Common myeloid progenitor, CD34-positive (primary cell): Measurements from ENCODE around the gene MRPL23.

ENCODE experiments used
- CTCF ChIA-PET: fragments of 350-600 bp; sonication (Branson Sonifier 250); formaldehyde crosslinking; loops from one replicate; lab custom pipeline; 2021; ENCODE audit warnings: antibody characterized with exemption; lab: Charles Lee
- POLR2A ChIA-PET: fragments of 350-600 bp; sonication (Branson Sonifier 250); formaldehyde crosslinking; loops from one replicate; lab custom pipeline; 2021; ENCODE audit warnings: antibody characterized with exemption; lab: Charles Lee
- DNase-seq, 3 donors: peaks; one replicate each; pipeline versions ENCODE4 v3.0.0 to v3.0.0-alpha.2; 2013
- H3K27ac ChIP-seq, 2 experiments: 1 replicate in 1 of 2; 2 replicates in 1 of 2; pipeline ENCODE4 v1.7.0; 2013; ENCODE audit warnings: inconsistent platforms in 2 of 2, low read length in 2 of 2, mild to moderate bottlenecking in 2 of 2, low read depth in 1 of 2, moderate library complexity in 1 of 2; ENCODE audit not compliant: severe bottlenecking in 2 of 2, insufficient read depth in 1 of 2, poor library complexity in 1 of 2
- H3K27me3 ChIP-seq, 5 experiments: replicated peaks in 2 of 5; 1 replicate in 3 of 5; 2 replicates in 2 of 5; pipeline versions ENCODE4 v1.6.1 to v1.7.0; 2013; ENCODE audit warnings: low read length in 4 of 5, mild to moderate bottlenecking in 2 of 5, moderate library complexity in 2 of 5, inconsistent platforms in 1 of 5; ENCODE audit not compliant: insufficient read depth in 5 of 5, control insufficient read depth in 4 of 5
- H3K36me3 ChIP-seq, 4 experiments: 1 replicate in 2 of 4; 2 replicates in 2 of 4; pipeline versions ENCODE4 v1.6.1 to v1.7.0; 2013; ENCODE audit warnings: low read length in 3 of 4, control low read depth in 1 of 4, mild to moderate bottlenecking in 1 of 4; ENCODE audit not compliant: control insufficient read depth in 4 of 4, insufficient read depth in 4 of 4
- H3K4me1 ChIP-seq, 4 experiments: 1 replicate in 3 of 4; 2 replicates in 1 of 4; pipeline versions ENCODE4 v1.6.1 to v1.7.1; 2013; ENCODE audit warnings: low read length in 3 of 4, mild to moderate bottlenecking in 3 of 4, control low read depth in 1 of 4, inconsistent platforms in 1 of 4, moderate library complexity in 1 of 4; ENCODE audit not compliant: control insufficient read depth in 4 of 4, insufficient read depth in 4 of 4; ENCODE audit errors: control extremely low read depth in 1 of 4
- H3K4me3 ChIP-seq, 7 experiments: 1 replicate in 4 of 7; 2 replicates in 3 of 7; pipeline versions ENCODE4 v1.5.1 to v1.7.0; 2013; ENCODE audit warnings: mild to moderate bottlenecking in 7 of 7, low read length in 6 of 7, moderate library complexity in 6 of 7, inconsistent platforms in 2 of 7, low read depth in 2 of 7, control low read depth in 1 of 7; ENCODE audit not compliant: insufficient read depth in 4 of 7, control insufficient read depth in 1 of 7; ENCODE audit errors: extremely low read depth in 1 of 7
- H3K9me3 ChIP-seq, 5 experiments: 1 replicate in 4 of 5; 2 replicates in 1 of 5; pipeline versions ENCODE4 v1.6.1 to v1.7.1; 2013; ENCODE audit warnings: low read length in 4 of 5, mild to moderate bottlenecking in 2 of 5, inconsistent platforms in 1 of 5, low read depth in 1 of 5, moderate library complexity in 1 of 5; ENCODE audit not compliant: control insufficient read depth in 4 of 5, insufficient read depth in 2 of 5; ENCODE audit errors: control extremely low read depth in 1 of 5
- WGBS: methylation state at CpG from one replicate; pipeline ENCODE4 v1.1.5; 2013; ENCODE audit not compliant: insufficient coverage; 5-methylcytosine and 5-hydroxymethylcytosine counted together

Gene MRPL23

DNA sequence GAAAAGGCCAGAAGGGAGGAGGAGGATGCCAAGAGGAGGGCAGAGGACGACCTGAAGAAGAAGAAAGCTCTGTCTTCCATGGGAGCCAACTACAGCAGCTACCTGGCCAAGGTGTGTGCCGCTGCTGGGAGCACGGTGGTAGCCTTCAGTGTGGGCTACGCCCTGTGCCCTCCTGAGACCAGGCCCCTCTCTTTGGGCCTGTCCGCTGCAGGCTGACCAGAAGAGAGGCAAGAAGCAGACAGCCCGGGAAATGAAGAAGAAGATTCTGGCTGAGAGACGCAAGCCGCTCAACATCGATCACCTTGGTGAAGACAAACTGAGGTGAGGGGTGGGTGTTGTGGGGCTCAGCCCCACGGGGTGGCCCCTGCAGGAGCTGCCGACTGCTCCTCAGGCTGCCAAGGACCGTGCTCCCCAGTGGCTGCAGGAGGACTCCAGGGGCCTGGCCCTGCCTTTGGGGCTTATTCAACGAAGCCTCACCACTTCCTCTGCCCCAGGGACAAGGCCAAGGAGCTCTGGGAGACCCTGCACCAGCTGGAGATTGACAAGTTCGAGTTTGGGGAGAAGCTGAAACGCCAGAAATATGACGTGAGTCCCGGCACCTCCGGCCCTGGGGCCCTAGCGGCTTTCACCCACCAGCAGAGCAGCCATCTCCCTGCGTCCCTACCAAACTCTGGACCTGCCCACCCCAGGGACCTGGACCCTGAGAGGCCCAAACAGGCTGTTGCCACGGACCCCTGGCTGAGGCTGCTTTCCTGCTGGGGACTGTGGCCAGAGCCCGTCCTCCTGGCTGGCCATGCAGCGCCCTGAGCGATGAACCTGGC is 12.6 kb upstream of the MRPL23 start:
- Histone ChIP-seq H3K9me3 (no peaks in the 10 kb centered on the region), H3K27ac (no peak overlapping the region), H3K4me3 (no peak overlapping the region), H3K36me3 (no peaks in the 10 kb centered on the region), H3K27me3 (no peaks in the 10 kb centered on the region), H3K4me1 (peaks cover 2 to 55% (median 35%) of the 10 kb centered on the region in 4 experiments)
- DNase-seq = no peak
- ChIA-PET POLR2A (interaction anchor here (1.1 kb wide), 1 partner anchor 22 kb away, joined by 3 read pairs; no protein-coding TSS in a partner anchor), CTCF (interaction anchor here (1.1 to 3.4 kb wide), 5 partner anchors 13 to 35 kb away, joined by 3 to 17 read pairs (median 3); no protein-coding TSS in a partner anchor)
- 77% methylated on average over 17 of the region's 24 CpGs for WGBS

DNA sequence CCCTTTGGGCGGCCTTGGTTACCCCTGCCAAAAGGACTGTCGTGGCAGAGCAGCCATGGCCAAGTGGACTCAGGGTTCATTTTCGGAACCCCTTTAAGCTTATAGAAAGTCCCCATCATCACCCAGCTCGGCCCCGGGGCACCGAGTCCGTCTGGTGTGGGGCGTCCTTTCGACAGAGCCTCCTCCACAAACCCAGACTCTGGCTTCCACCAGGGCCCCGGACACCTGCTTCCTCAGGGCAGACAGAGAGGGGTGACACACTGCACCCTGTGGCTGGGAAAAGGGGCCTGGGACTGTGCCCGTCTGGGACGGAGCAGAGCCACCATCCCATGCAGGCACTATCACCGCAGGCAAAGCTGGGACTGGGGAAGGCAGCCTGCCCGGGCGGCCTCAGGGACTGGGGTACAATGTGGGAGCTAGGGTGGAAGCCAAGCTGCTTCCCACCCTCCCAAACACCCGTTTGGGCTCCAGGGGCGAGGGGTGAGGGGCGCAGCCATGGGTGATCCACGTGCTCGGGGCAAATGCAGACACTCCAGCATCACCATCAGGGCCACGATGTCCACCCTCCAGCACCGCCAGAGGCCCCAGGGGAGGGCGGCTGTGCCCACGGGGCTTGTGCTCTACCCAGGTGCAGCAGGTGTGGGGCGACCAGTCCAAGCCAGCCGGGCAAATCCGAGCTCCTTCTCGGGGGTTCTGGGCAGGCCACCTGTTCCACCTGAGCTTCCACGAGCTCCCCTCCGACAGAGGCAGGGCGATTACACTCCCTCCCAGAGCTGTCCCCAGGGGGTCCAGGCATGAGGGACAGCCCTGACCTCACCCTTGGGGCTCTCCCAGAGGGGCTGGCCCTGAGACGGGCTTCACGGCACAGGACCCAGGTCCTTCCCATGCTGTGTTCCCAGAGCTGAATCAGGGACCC is 11.7 kb upstream of the MRPL23 start:
- Histone ChIP-seq H3K27me3 (no peaks in the 10 kb centered on the region), H3K4me3 (no peak overlapping the region), H3K9me3 (no peaks in the 10 kb centered on the region), H3K4me1 (peaks cover 2 to 49% (median 35%) of the 10 kb centered on the region in 4 experiments), H3K27ac (no peak overlapping the region), H3K36me3 (no peaks in the 10 kb centered on the region)
- 93% methylated on average over 33 of the region's 33 CpGs for WGBS
- ChIA-PET CTCF (interaction anchor here (0.9 to 1.7 kb wide), 5 partner anchors 29 to 53 kb away, joined by 3 to 5 read pairs (median 3); no protein-coding TSS in a partner anchor), POLR2A (interaction anchor here (1.1 kb wide), 1 partner anchor 23 kb away, joined by 3 read pairs; no protein-coding TSS in a partner anchor)
- DNase-seq = no peak

GRCh38 chr11:1936072-1936780 is 10.9 kb upstream of the MRPL23 start:
- no peak overlapping the region for H3K27ac ChIP-seq
- H3K4me1 ChIP-seq = peaks cover 0 to 40% (median 31%) of the 10 kb centered on the region in 4 experiments
- H3K4me3 ChIP-seq = no peak overlapping the region
- ChIA-PET CTCF (interaction anchor here (0.9 to 1.7 kb wide), 4 partner anchors 29 to 53 kb away, joined by 3 to 4 read pairs (median 3); no protein-coding TSS in a partner anchor), POLR2A (no interaction called here)
- DNase-seq = no peak
- H3K36me3 ChIP-seq = no peaks in the 10 kb centered on the region
- 94% methylated on average over 22 of the region's 34 CpGs for WGBS
- H3K27me3 ChIP-seq = no peaks in the 10 kb centered on the region
- H3K9me3 ChIP-seq = no peaks in the 10 kb centered on the region

DNA sequence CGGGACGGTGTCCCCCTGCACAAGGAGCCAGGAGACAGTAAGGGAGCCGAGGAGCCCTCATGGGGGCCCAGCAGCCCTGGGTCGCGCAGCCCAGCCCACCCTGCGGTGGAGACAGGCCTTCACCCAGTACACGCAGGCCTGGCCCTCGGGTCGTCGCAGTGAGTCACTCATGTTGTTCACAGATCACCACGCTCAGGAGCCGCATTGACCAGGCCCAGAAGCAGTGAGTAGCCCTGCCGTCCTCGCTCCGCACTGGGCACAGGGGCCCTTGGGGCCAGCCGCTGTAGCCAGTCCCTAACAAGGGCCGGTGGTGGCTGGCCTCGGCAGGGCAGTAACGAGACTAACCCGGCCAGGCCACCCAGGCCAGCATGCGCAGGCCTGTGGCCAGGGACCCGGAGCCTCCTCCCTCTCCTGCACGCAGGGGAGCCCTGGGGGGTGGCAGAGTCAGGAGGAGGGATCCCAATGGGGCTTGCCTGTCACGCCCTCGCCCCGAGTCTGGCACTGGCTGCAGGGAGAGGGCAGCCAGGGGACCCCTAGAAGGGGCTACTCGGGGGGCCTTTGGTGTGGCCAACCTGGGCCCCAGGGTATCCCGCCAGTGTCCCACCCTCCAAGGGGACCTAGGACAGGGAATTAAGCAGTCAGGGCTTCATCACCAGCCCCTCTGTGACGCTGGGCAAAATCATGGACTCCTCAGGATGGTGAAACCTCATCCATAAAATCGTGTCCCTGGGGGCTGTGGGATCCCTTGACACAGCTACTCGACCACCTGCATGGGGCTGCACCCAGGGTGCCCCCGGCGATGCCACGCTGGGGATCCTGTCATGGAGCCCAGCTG is 10.1 kb upstream of the MRPL23 start:
- POLR2A ChIA-PET = no interaction called here
- no peak overlapping the region for H3K4me3 ChIP-seq
- H3K27me3 ChIP-seq = no peaks in the 10 kb centered on the region
- CTCF ChIA-PET = interaction anchor here (0.7 to 1.7 kb wide), 5 partner anchors 30 to 41 kb away, joined by 3 to 5 read pairs (median 3); no protein-coding TSS in a partner anchor
- no peak for DNase-seq
- no peaks in the 10 kb centered on the region for H3K9me3 ChIP-seq
- 97% methylated on average over 31 of the region's 34 CpGs for WGBS
- H3K36me3 ChIP-seq = no peaks in the 10 kb centered on the region
- H3K27ac ChIP-seq = no peak overlapping the region
- peaks cover 0 to 35% (median 27%) of the 10 kb centered on the region in 4 experiments for H3K4me1 ChIP-seq

GRCh38 chr11:1937616-1938342 is 9.4 kb upstream of the MRPL23 start:
- no peak for DNase-seq
- H3K27me3 ChIP-seq = no peaks in the 10 kb centered on the region
- ChIA-PET POLR2A (no interaction called here), CTCF (interaction anchor here (0.7 to 1.9 kb wide), 7 partner anchors 9 to 62 kb away, joined by 3 to 6 read pairs (median 3); no protein-coding TSS in a partner anchor)
- no peak overlapping the region for H3K4me3 ChIP-seq
- H3K27ac ChIP-seq = no peak overlapping the region
- peaks cover 0 to 38% (median 30%) of the 10 kb centered on the region in 4 experiments for H3K4me1 ChIP-seq
- no peaks in the 10 kb centered on the region for H3K36me3 ChIP-seq
- 94% methylated on average over 28 of the region's 35 CpGs for WGBS
- no peaks in the 10 kb centered on the region for H3K9me3 ChIP-seq
